Hepatocyte (in vitro differentiated cells): ENCODE data around the gene USP48. TPM values are rescaled to one million over a fixed set of nuclear protein-coding genes. Genes with fewer than 3 reads are reported as not detected.
A peak's percentile ranks its signal among the peaks of the same experiment; 100 is the strongest.

ENCODE experiments used
- DNase-seq: peaks from one replicate; pipeline ENCODE4 v3.0.0-alpha.2; 2016; ENCODE audit warnings: low spot score
- H2AFZ ChIP-seq: fragments of 200-600 bp; sonication (generic); 2 replicates; pipeline ENCODE4 v1.6.0; 2016; ENCODE audit warnings: antibody characterized with exemption, mild to moderate bottlenecking
- H3K27ac ChIP-seq: fragments of 200-600 bp; sonication (generic); 2 replicates; pipeline ENCODE4 v1.5.1; 2016; ENCODE audit warnings: mild to moderate bottlenecking
- H3K27me3 ChIP-seq: fragments of 200-600 bp; sonication (generic); 2 replicates; pipeline ENCODE4 v1.6.1; 2016
- H3K36me3 ChIP-seq: fragments of 200-600 bp; sonication (generic); replicated peaks from 2 replicates; pipeline ENCODE4 v1.5.1; 2016; ENCODE audit warnings: low read depth; ENCODE audit not compliant: insufficient read depth
- H3K4me1 ChIP-seq: fragments of 200-600 bp; sonication (generic); 2 replicates; pipeline ENCODE4 v1.5.1; 2016; ENCODE audit warnings: mild to moderate bottlenecking, moderate library complexity; ENCODE audit not compliant: insufficient read depth
- H3K4me2 ChIP-seq: fragments of 200-600 bp; sonication (generic); 2 replicates; pipeline ENCODE4 v1.6.0; 2016
- H3K4me3 ChIP-seq: fragments of 200-600 bp; sonication (generic); 2 replicates; pipeline ENCODE4 v1.5.1; 2016; ENCODE audit warnings: mild to moderate bottlenecking
- H3K79me2 ChIP-seq: fragments of 200-600 bp; sonication (generic); 2 replicates; pipeline ENCODE4 v1.6.0; 2017; ENCODE audit warnings: mild to moderate bottlenecking
- H3K9me2 ChIP-seq: fragments of 200-600 bp; sonication (generic); replicated peaks from 2 replicates; pipeline ENCODE4 v1.6.0; 2017; ENCODE audit warnings: mild to moderate bottlenecking; ENCODE audit not compliant: insufficient read depth
- H3K9me3 ChIP-seq: fragments of 200-600 bp; sonication (generic); 2 replicates; pipeline ENCODE4 v1.5.1; 2016; ENCODE audit warnings: low read depth, mild to moderate bottlenecking
- H4K20me1 ChIP-seq: fragments of 200-600 bp; sonication (generic); 2 replicates; pipeline ENCODE4 v1.6.0; 2016; ENCODE audit warnings: mild to moderate bottlenecking; ENCODE audit not compliant: insufficient read depth, poor library complexity, severe bottlenecking
- EZH2 ChIP-seq: fragments of 200-600 bp; sonication (generic); IDR thresholded peaks from 2 replicates; pipeline ENCODE4 v1.6.1; 2016; ENCODE audit warnings: antibody characterized with exemption, mild to moderate bottlenecking, borderline replicate concordance
- EZH2phosphoT487 ChIP-seq: fragments of 200-600 bp; sonication (generic); IDR thresholded peaks from one replicate; pipeline ENCODE4 v1.6.1; 2018; ENCODE audit warnings: antibody characterized with exemption, mild to moderate bottlenecking, low read depth, moderate library complexity; ENCODE audit not compliant: unreplicated experiment, severe bottlenecking
- WGBS: methylation state at CpG from one replicate; pipeline ENCODE4 v1.1.6; 2016; ENCODE audit warnings: low lambda C conversion rate; ENCODE audit errors: missing lambda C conversion rate; 5-methylcytosine and 5-hydroxymethylcytosine counted together
- polyA plus RNA-seq: library from polyadenylated mRNA; unstranded; fragments of >200 nt; fragmentation: Nextera tagmentation; extraction: Ambion mirVana; gene quantifications from 2 replicates; pipeline ENCODE4 v1.2.1, GENCODE V29; 2016
- total RNA-seq: library from RNA; depleted of rRNA; stranded (reverse); fragments of >200 nt; gene quantifications from 2 replicates; pipeline ENCODE4 v1.2.3, GENCODE V29; 2014
- TF ChIP-seq, protein P1 (sequence below): fragments of 200-600 bp; sonication (generic); IDR thresholded peaks from 2 replicates; pipeline ENCODE4 v1.5.1; 2016; ENCODE audit warnings: antibody characterized with exemption, mild to moderate bottlenecking; ENCODE audit not compliant: poor library complexity

USP48 gene
- total and polyA plus RNA-seq, 2 experiments from 2014 or later = 38.9 to 39.5 TPM

DNA sequence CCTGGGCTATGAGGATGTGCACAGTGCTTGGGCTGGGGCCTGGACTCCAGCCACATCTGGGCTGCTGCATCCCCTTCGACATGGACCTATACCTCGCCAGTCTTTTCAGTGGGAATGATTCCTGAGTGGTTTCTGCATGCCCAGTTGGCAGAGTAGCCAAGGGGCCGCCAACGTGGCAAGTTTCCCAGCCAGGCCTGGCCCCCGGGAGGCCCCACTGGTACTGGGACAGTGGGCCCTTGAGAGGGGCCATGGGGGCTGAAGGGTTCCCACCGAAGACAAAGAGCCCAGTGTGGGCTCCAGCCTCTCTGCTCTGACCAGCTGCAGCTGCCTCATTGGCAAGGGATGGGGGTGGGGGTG is 129.2 kb downstream of the USP48 start:
- DNase-seq = no peak
- Histone ChIP-seq H3K36me3 (no peaks in the 10 kb centered on the region), H3K27me3 (no peaks in the 10 kb centered on the region)

DNA sequence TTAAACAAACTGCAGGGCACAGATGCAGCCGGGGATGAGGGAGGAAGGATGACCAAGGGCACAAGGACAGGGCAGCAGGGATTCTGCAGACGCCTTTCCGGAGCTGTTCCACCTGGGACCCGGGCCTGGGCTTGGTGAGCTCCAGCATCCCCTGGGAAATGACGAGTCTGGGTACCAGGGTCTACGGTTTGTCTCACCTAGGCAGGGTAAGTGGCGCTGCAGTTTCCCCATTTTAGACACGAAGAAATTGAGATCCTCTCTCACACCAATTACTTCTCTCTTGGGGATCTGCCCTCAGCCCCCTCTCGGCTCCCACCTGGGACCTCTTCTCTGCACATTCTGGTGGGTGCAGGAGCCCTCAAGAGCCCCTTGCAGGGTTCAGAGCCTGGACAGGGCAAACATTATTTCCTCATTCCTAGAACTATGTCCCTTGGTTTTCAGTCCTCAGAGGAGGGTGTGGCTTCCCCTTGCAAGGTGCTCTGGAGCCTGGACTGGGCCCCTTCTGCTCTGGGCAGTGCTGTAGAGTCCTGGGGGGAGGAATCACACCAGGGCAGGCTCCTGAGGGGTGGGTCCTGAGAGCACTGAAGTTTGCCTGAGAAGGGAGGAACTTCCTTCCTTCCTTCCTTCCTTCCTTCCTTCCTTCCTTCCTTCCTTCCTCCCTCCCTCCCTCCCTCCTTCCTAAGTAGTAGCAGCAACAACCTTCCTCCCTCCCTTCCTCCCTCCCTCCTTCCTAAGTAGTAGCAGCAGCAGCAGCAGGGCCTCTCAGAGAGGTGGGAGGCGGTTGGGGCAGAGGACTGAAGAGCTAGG is 129.8 kb downstream of the USP48 start:
- Histone ChIP-seq H3K79me2 (no peaks in the 10 kb centered on the region), H2AFZ (no peak overlapping the region), H3K36me3 (no peaks in the 10 kb centered on the region), H3K27ac (no peak overlapping the region), H3K9me3 (no peaks in the 10 kb centered on the region), H3K4me3 (no peak overlapping the region), H3K27me3 (no peaks in the 10 kb centered on the region), H3K4me2 (peak overlapping the region; percentile 95), H4K20me1 (no peaks in the 10 kb centered on the region), H3K4me1 (peaks cover 16% of the 10 kb centered on the region), H3K9me2 (no peaks in the 10 kb centered on the region)
- WGBS = 68% methylated on average over 10 of the region's 10 CpGs
- TF ChIP-seq EZH2 (no peak), EZH2phosphoT487 (no peak)
- TF ChIP-seq, protein P1, sequence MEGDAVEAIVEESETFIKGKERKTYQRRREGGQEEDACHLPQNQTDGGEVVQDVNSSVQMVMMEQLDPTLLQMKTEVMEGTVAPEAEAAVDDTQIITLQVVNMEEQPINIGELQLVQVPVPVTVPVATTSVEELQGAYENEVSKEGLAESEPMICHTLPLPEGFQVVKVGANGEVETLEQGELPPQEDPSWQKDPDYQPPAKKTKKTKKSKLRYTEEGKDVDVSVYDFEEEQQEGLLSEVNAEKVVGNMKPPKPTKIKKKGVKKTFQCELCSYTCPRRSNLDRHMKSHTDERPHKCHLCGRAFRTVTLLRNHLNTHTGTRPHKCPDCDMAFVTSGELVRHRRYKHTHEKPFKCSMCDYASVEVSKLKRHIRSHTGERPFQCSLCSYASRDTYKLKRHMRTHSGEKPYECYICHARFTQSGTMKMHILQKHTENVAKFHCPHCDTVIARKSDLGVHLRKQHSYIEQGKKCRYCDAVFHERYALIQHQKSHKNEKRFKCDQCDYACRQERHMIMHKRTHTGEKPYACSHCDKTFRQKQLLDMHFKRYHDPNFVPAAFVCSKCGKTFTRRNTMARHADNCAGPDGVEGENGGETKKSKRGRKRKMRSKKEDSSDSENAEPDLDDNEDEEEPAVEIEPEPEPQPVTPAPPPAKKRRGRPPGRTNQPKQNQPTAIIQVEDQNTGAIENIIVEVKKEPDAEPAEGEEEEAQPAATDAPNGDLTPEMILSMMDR = no peak
- DNase-seq = no peak

More for the DNA sequence above, 129.2 kb downstream of the USP48 start:
- Histone ChIP-seq H3K9me3 (no peaks in the 10 kb centered on the region), H3K27ac (no peak overlapping the region), H3K4me3 (no peak overlapping the region), H2AFZ (no peak overlapping the region), H3K79me2 (no peaks in the 10 kb centered on the region), H3K9me2 (no peaks in the 10 kb centered on the region), H3K4me2 (no peak overlapping the region), H3K4me1 (peaks cover 16% of the 10 kb centered on the region), H4K20me1 (no peaks in the 10 kb centered on the region)
- WGBS = 89% methylated on average over 6 of the region's 6 CpGs
- TF ChIP-seq, protein P1 = no peak
- TF ChIP-seq EZH2phosphoT487 (no peak), EZH2 (no peak)

DNA sequence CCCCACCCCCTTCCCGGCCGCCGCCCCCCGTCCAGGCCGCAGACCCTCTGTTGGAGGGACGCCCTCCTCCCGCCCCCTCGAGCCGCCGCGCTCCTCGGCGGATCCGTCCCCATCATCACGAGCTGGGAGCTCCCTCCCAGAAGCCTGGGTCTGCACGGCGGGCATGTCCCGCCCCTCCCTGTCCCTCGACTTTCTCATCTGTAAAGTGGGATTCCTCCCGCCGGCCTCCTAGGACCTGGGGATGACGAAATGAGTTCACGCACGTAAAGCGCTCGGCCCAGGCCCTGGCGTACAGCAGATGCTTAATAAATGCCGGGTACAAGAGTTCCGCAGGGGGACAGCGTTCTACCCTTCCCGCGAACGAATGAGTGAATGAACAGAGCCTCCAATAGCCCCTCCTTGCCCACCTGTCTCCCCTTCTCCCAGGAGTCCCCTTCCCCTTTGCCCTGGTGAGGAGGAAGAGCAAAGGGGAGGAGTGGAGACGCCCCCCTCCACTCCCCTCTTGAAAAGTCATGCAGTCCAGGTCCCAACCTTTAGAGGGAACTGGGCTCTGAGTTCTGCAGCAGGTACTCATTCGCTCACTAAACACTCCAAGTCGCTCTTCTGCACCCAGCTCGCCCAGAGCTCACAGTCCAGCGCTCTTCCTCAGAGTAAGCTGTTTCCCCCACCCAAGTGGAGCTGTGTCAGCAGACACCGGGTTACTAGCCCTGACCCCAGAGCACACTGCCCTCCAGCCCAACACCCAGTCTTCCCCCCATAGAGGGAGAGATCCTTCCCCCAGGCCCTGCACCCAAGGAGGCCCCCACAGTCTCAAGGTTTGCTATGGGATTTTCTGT is 130.6 kb downstream of the USP48 start:
- no peak overlapping the region for H3K27ac ChIP-seq
- no peak for DNase-seq
- no peaks in the 10 kb centered on the region for H3K9me3 ChIP-seq
- peaks cover 16% of the 10 kb centered on the region for H3K4me1 ChIP-seq
- no peaks in the 10 kb centered on the region for H3K27me3 ChIP-seq
- H2AFZ ChIP-seq = no peak overlapping the region
- no peak overlapping the region for H3K4me3 ChIP-seq
- no peaks in the 10 kb centered on the region for H3K9me2 ChIP-seq
- no peaks in the 10 kb centered on the region for H3K79me2 ChIP-seq
- H3K4me2 ChIP-seq = peak overlapping the region; percentile 95
- H3K36me3 ChIP-seq = no peaks in the 10 kb centered on the region
- no peaks in the 10 kb centered on the region for H4K20me1 ChIP-seq
- WGBS = 28% methylated on average over 24 of the region's 39 CpGs
- TF ChIP-seq EZH2phosphoT487 = no peak
- TF ChIP-seq, protein P1 = no peak
- TF ChIP-seq EZH2 = no peak
